Stomach smooth muscle (tissue), 2 donors: ENCODE measurements around the gene NTRK1.

Experiments used
- H3K27ac ChIP-seq: one replicate; pipeline ENCODE4 v1.7.0; 2013; ENCODE audit warnings: mild to moderate bottlenecking, low read length, inconsistent platforms
- H3K27me3 ChIP-seq, 2 donors: one replicate each; pipeline ENCODE4 v1.7.0; 2013; ENCODE audit warnings: low read length in 2 of 2; ENCODE audit not compliant: insufficient read depth in 2 of 2, control insufficient read depth in 1 of 2
- H3K36me3 ChIP-seq, 2 donors: one replicate each; pipeline ENCODE4 v1.7.0; 2013; ENCODE audit warnings: low read length in 2 of 2; ENCODE audit not compliant: control insufficient read depth in 2 of 2, insufficient read depth in 2 of 2
- H3K4me1 ChIP-seq: one replicate; pipeline ENCODE4 v1.7.0; 2013; ENCODE audit warnings: low read length; ENCODE audit not compliant: control insufficient read depth, insufficient read depth
- H3K4me3 ChIP-seq, 2 donors: one replicate each; pipeline ENCODE4 v1.7.0; 2013; ENCODE audit warnings: low read length in 2 of 2
- H3K9ac ChIP-seq, 2 donors: one replicate each; pipeline ENCODE4 v1.7.0; 2013; ENCODE audit warnings: low read length in 2 of 2, mild to moderate bottlenecking in 1 of 2
- H3K9me3 ChIP-seq, 2 donors: one replicate each; pipeline ENCODE4 v1.7.0; 2013; ENCODE audit warnings: low read length in 2 of 2; ENCODE audit not compliant: control insufficient read depth in 2 of 2
- donor health status: healthy.
- donor health status: Pancreatic carcinoma.

Gene NTRK1

GRCh38 chr1:156906206-156906906 lies 45.7 kb downstream of the NTRK1 start:
- Histone ChIP-seq H3K9ac (no peak overlapping the region), H3K27ac (no peak overlapping the region), H3K4me1 (peaks cover 14% of the 10 kb centered on the region), H3K36me3 (no peaks in the 10 kb centered on the region), H3K27me3 (peaks cover 10 to 18% of the 10 kb centered on the region in 2 donors), H3K9me3 (no peaks in the 10 kb centered on the region), H3K4me3 (no peak overlapping the region)

GRCh38 chr1:156908541-156908940 lies 47.9 kb downstream of the NTRK1 start:
- H3K27ac ChIP-seq = no peak overlapping the region
- H3K9me3 ChIP-seq = no peaks in the 10 kb centered on the region
- no peak overlapping the region for H3K9ac ChIP-seq
- peaks cover 10% of the 10 kb centered on the region for H3K4me1 ChIP-seq
- H3K36me3 ChIP-seq = no peaks in the 10 kb centered on the region
- peaks cover 13 to 18% of the 10 kb centered on the region in 2 donors for H3K27me3 ChIP-seq
- H3K4me3 ChIP-seq = no peak overlapping the region

- Histone ChIP-seq H3K4me1 (peaks cover 8% of the 10 kb centered on the region), H3K4me3 (no peak overlapping the region), H3K27me3 (peaks cover 14 to 18% of the 10 kb centered on the region in 2 donors), H3K27ac (no peak overlapping the region), H3K9me3 (no peaks in the 10 kb centered on the region), H3K9ac (no peak overlapping the region), H3K36me3 (peaks cover 0 to under 1% of the 10 kb centered on the region in 2 donors)
Measured at GRCh38 chr1:156908955-156909354, 48.3 kb downstream of the NTRK1 start.

- H3K4me3 ChIP-seq = no peak overlapping the region
- H3K36me3 ChIP-seq = peaks cover 2 to 3% of the 10 kb centered on the region in 2 donors
- H3K27ac ChIP-seq = no peak overlapping the region
- no peaks in the 10 kb centered on the region for H3K9me3 ChIP-seq
- H3K9ac ChIP-seq = no peak overlapping the region
- H3K4me1 ChIP-seq = peaks cover 8% of the 10 kb centered on the region
- peaks cover 17 to 18% of the 10 kb centered on the region in 2 donors for H3K27me3 ChIP-seq
Measured at GRCh38 chr1:156909671-156910070, 49.0 kb downstream of the NTRK1 start.

GRCh38 chr1:156910309-156910782 lies 49.7 kb downstream of the NTRK1 start:
- Histone ChIP-seq H3K4me3 (no peak overlapping the region), H3K27me3 (peaks cover 17 to 18% of the 10 kb centered on the region in 2 donors), H3K27ac (no peak overlapping the region), H3K9ac (no peak overlapping the region), H3K9me3 (no peaks in the 10 kb centered on the region), H3K36me3 (peaks cover 2 to 5% of the 10 kb centered on the region in 2 donors), H3K4me1 (peaks cover 8% of the 10 kb centered on the region)

- H3K9ac ChIP-seq = no peak overlapping the region
- H3K27me3 ChIP-seq = peaks cover 15 to 17% of the 10 kb centered on the region in 2 donors
- H3K27ac ChIP-seq = no peak overlapping the region
- peaks cover 2 to 8% of the 10 kb centered on the region in 2 donors for H3K36me3 ChIP-seq
- no peaks in the 10 kb centered on the region for H3K9me3 ChIP-seq
- peaks cover 8% of the 10 kb centered on the region for H3K4me1 ChIP-seq
- H3K4me3 ChIP-seq = no peak overlapping the region
Measured at GRCh38 chr1:156911577-156912298, 51.1 kb downstream of the NTRK1 start.

GRCh38 chr1:156912310-156912709 lies 51.6 kb downstream of the NTRK1 start:
- no peak overlapping the region for H3K4me3 ChIP-seq
- H3K4me1 ChIP-seq = peaks cover 7% of the 10 kb centered on the region
- peaks cover 14 to 16% of the 10 kb centered on the region in 2 donors for H3K27me3 ChIP-seq
- H3K27ac ChIP-seq = no peak overlapping the region
- no peaks in the 10 kb centered on the region for H3K9me3 ChIP-seq
- H3K36me3 ChIP-seq = peaks cover 2 to 8% of the 10 kb centered on the region in 2 donors
- no peak overlapping the region for H3K9ac ChIP-seq

GRCh38 chr1:156912861-156913808 lies 52.5 kb downstream of the NTRK1 start:
- Histone ChIP-seq H3K4me1 (peaks cover 6% of the 10 kb centered on the region), H3K4me3 (no peak overlapping the region), H3K9me3 (no peaks in the 10 kb centered on the region), H3K36me3 (peaks cover 2 to 8% of the 10 kb centered on the region in 2 donors), H3K27me3 (peaks cover 12% of the 10 kb centered on the region in 2 donors), H3K9ac (no peak overlapping the region), H3K27ac (no peak overlapping the region)

- Histone ChIP-seq H3K27me3 (peaks cover 11 to 12% of the 10 kb centered on the region in 2 donors), H3K4me3 (no peak overlapping the region), H3K9me3 (no peaks in the 10 kb centered on the region), H3K4me1 (peaks cover under 1% of the 10 kb centered on the region), H3K9ac (no peak overlapping the region), H3K36me3 (peaks cover 2 to 8% of the 10 kb centered on the region in 2 donors), H3K27ac (no peak overlapping the region)
Measured at GRCh38 chr1:156913809-156914387, 53.2 kb downstream of the NTRK1 start.

- Histone ChIP-seq H3K9me3 (no peaks in the 10 kb centered on the region), H3K27ac (no peak overlapping the region), H3K27me3 (peaks cover 10 to 12% of the 10 kb centered on the region in 2 donors), H3K4me1 (no peaks in the 10 kb centered on the region), H3K36me3 (peaks cover 2 to 8% of the 10 kb centered on the region in 2 donors), H3K9ac (no peak overlapping the region), H3K4me3 (no peak overlapping the region)
Measured at GRCh38 chr1:156914440-156914856, 53.8 kb downstream of the NTRK1 start.
